PFSK-1 (cell line): ENCODE data around the gene ABHD6.

Experiments
- FOXP2 ChIP-seq: optimal IDR thresholded peaks from 2 replicates; pipeline ENCODE3; 2011; ENCODE audit warnings: borderline replicate concordance, control low read depth, inconsistent platforms; ENCODE audit not compliant: insufficient read depth; ENCODE audit errors: extremely low read length, extremely low read depth
- POLR2AphosphoS5 ChIP-seq: IDR thresholded peaks from 2 replicates; pipeline ENCODE4 v1.6.1; 2012; ENCODE audit warnings: low read depth, mild to moderate bottlenecking, control low read depth, low read length, moderate library complexity
- TAF1 ChIP-seq: IDR thresholded peaks from 2 replicates; pipeline ENCODE4 v1.6.1; 2012; ENCODE audit warnings: low read length, control low read depth, borderline replicate concordance; ENCODE audit not compliant: insufficient read depth

- TF ChIP-seq FOXP2 = no peak
- no peak for TF ChIP-seq POLR2AphosphoS5
- TF ChIP-seq TAF1 = no peak
Measured at GRCh38 chr3:58230876-58231552, 6.6 kb upstream of the ABHD6 start.
